Placental pericyte (primary cell): ENCODE data around the gene ICA1. TPM values are rescaled to one million over a fixed set of nuclear protein-coding genes. Genes with fewer than 3 reads are reported as not detected.

ENCODE experiments used
- small RNA-seq: library from RNA; depleted of rRNA; stranded (forward); fragments of <200 nt; gene quantifications from one replicate; pipeline ENCODE3, GENCODE V24; 2012; ENCODE audit warnings: low replicate concordance
- total RNA-seq: library from RNA; depleted of rRNA; stranded (reverse); fragments of >200 nt; gene quantifications from 2 replicates; pipeline ENCODE4 v1.2.3, GENCODE V29; 2012

ICA1 gene
- total RNA-seq = 0.43 and 0.88 TPM in 2 replicates

GRCh38 chr7:8261711-8262695 lies at the start of gene ICA1:
ICA1 (minus strand) TSS chr7:8262167; CDS start chr7:8235926, 26,241 bp downstream.

Small RNAs within 50 kb of the gene (small RNA-seq; reads per million reads assigned to genes)
- gene AC007009.1 = not detected

Other genes starting within 250 kb of the ICA1 start
- gene NXPH1, start 171.4 kb upstream of the ICA1 start, total RNA-seq = not detected in 2 replicates